Measurements from ENCODE around the gene TMCO1.
"Not testable (repeated sequence)": the region's sequence is repeated elsewhere in the genome, so short reads cannot be mapped to it uniquely, and the experiment has no call there.

DNA sequence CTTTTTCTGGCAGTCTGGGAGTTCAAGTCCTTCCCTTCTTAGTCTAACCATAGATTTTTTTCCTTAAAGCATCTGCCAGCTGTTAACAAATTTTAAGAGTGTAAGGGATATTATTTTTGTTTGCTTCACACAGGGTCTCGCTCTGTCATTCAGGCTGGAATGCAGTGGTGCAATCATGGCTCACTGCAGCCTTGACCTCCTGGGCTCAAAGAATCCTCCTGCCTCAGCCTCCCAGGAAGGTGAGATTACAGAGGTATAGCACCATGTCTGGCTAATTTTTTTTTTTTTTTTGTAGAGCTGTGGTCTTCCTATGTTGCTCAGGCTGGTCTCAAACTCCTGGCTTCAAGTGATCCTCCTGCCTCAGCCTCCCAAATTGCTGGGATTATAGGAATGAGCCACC lies 23.8 kb downstream of the TMCO1 start:
- not testable (repeated sequence) for TF ChIP-seq SMC3 (IDR thresholded peaks at IDR 0.05); RAD21 (conservative IDR thresholded peaks at IDR 0.05 in 1 of 2, IDR thresholded peaks at IDR 0.05 in 1 of 2); CHD2 (IDR thresholded peaks at IDR 0.05; ENCODE audit: low read length, partially characterized antibody); JUNB (IDR thresholded peaks at IDR 0.05); RNF2 (IDR thresholded peaks at IDR 0.05; ENCODE audit: borderline replicate concordance, low read depth)
- TF ChIP-seq, protein P1, sequence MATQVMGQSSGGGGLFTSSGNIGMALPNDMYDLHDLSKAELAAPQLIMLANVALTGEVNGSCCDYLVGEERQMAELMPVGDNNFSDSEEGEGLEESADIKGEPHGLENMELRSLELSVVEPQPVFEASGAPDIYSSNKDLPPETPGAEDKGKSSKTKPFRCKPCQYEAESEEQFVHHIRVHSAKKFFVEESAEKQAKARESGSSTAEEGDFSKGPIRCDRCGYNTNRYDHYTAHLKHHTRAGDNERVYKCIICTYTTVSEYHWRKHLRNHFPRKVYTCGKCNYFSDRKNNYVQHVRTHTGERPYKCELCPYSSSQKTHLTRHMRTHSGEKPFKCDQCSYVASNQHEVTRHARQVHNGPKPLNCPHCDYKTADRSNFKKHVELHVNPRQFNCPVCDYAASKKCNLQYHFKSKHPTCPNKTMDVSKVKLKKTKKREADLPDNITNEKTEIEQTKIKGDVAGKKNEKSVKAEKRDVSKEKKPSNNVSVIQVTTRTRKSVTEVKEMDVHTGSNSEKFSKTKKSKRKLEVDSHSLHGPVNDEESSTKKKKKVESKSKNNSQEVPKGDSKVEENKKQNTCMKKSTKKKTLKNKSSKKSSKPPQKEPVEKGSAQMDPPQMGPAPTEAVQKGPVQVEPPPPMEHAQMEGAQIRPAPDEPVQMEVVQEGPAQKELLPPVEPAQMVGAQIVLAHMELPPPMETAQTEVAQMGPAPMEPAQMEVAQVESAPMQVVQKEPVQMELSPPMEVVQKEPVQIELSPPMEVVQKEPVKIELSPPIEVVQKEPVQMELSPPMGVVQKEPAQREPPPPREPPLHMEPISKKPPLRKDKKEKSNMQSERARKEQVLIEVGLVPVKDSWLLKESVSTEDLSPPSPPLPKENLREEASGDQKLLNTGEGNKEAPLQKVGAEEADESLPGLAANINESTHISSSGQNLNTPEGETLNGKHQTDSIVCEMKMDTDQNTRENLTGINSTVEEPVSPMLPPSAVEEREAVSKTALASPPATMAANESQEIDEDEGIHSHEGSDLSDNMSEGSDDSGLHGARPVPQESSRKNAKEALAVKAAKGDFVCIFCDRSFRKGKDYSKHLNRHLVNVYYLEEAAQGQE (IDR thresholded peaks at IDR 0.05), result not testable (repeated sequence)
- TF ChIP-seq, protein P2, sequence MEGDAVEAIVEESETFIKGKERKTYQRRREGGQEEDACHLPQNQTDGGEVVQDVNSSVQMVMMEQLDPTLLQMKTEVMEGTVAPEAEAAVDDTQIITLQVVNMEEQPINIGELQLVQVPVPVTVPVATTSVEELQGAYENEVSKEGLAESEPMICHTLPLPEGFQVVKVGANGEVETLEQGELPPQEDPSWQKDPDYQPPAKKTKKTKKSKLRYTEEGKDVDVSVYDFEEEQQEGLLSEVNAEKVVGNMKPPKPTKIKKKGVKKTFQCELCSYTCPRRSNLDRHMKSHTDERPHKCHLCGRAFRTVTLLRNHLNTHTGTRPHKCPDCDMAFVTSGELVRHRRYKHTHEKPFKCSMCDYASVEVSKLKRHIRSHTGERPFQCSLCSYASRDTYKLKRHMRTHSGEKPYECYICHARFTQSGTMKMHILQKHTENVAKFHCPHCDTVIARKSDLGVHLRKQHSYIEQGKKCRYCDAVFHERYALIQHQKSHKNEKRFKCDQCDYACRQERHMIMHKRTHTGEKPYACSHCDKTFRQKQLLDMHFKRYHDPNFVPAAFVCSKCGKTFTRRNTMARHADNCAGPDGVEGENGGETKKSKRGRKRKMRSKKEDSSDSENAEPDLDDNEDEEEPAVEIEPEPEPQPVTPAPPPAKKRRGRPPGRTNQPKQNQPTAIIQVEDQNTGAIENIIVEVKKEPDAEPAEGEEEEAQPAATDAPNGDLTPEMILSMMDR (IDR thresholded peaks at IDR 0.05), result not testable (repeated sequence)

Measured in A549 (cell line).